ENCODE measurements around the gene POP7.

Gene POP7

DNA sequence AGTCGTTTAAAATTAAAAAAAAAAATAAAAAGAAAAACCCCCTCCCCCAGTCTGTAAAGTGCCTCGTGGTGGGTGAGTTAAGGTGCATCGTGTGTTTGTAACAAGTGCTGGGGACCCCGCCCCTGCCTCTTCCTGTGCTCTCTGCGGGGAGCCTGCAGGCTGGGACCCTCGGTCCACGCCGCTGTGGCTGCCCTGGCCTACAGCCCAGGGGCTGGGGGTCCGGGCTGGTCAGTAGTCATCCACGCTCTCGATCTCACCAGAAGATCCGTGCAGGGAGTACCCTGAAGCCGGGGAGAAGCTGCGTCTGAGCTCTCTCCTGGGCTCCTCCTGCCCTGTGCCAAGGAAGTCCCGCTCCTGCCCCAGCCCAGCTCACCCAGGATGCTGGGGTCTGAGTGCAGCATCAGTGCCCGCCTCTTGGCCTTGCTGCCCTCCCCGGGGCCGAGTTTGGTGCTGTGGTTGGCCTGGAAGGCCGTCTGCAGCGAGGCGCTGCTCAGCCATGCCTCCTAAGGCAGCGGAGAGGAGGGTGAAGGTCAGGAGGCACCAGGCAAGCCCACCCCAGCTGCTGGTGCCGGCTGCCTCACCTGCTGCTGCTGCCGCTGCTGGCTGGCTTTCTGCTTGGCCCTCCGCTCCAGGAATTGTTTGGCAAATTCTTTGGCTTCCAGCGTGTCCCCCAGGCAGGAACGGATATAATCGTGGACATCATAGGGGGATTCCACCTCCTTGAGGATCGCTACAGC, 24.3 kb upstream of the POP7 start:
- no peak for DNase-seq (ENCODE audit: low read depth in 1 of 2, low spot score in 1 of 2)
- in situ Hi-C loops (cut with HindIII; ENCODE audit: low pct_unique_long_range_greater_than_20kb, low sequenced_read_pairs), result no loop called here
- TF ChIP-seq JUND (IDR thresholded peaks at IDR 0.05; ENCODE audit: low read depth), result no peak

DNA sequence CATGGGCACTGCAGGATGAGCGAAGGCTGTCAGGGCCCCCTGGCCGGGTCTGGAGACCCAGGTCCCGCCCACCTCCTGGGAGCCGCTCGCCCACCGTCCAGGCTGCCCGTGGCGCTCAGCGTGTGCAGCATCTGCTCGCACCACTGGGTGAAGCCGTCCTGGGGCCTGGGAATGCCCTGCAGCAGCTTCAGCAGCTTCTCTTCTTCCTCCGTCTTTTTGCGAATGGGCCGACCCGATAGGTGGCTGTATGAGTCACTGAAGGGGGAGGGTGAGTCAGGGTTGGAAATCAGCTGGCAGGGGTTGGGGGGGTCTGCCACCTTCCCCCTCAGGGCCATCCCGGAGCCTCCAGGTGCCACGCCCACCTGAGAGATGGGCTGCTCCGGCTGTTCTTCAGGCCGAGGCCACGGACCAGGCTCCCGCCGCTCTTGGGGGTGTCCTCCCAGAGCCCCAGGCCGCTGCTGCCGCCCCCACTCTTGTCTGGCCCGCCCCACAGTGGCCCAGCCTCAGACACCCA, 23.6 kb upstream of the POP7 start:
- DNase-seq (ENCODE audit: low read depth in 1 of 2, low spot score in 1 of 2), result no peak
- TF ChIP-seq JUND (IDR thresholded peaks at IDR 0.05; ENCODE audit: low read depth), result no peak
- in situ Hi-C loops (cut with HindIII; ENCODE audit: low pct_unique_long_range_greater_than_20kb, low sequenced_read_pairs), result no loop called here

DNA sequence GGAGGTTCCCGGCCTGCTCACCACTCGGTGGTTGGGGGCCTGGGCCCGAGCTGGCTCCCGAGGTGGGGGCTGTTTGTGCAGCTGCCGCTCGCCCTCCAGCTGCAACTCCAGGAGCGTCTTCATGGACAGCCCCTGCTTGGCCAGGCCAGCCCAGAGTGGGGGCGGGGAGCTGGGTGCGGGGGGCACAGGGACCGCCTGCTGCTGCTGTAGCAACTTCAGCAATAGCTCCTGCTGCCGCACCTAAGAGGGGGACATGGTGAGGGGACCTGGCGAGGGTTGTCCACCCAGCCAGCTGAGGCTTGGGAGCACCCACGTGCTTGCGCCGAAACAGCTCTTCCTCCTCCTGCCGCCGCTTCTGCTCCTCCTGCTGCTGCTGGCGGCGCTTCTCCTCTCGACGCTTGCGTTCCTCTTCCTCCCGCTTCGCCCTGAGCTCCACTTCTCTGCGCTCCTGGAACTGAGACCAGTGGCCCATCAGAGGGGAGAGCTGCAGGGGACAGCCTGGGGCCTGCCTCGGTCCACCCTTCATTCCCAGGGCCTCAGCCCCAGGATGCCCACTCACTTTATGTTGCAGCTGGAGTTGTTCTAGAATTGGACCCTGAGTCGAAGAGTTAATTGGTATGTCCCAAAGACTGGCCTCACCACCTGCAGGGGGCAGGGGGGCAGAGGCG, 22.8 kb upstream of the POP7 start:
- in situ Hi-C loops (cut with HindIII; ENCODE audit: low pct_unique_long_range_greater_than_20kb, low sequenced_read_pairs), result no loop called here
- no peak for DNase-seq (ENCODE audit: low read depth in 1 of 2, low spot score in 1 of 2)
- TF ChIP-seq JUND (IDR thresholded peaks at IDR 0.05; ENCODE audit: low read depth), result no peak

DNA sequence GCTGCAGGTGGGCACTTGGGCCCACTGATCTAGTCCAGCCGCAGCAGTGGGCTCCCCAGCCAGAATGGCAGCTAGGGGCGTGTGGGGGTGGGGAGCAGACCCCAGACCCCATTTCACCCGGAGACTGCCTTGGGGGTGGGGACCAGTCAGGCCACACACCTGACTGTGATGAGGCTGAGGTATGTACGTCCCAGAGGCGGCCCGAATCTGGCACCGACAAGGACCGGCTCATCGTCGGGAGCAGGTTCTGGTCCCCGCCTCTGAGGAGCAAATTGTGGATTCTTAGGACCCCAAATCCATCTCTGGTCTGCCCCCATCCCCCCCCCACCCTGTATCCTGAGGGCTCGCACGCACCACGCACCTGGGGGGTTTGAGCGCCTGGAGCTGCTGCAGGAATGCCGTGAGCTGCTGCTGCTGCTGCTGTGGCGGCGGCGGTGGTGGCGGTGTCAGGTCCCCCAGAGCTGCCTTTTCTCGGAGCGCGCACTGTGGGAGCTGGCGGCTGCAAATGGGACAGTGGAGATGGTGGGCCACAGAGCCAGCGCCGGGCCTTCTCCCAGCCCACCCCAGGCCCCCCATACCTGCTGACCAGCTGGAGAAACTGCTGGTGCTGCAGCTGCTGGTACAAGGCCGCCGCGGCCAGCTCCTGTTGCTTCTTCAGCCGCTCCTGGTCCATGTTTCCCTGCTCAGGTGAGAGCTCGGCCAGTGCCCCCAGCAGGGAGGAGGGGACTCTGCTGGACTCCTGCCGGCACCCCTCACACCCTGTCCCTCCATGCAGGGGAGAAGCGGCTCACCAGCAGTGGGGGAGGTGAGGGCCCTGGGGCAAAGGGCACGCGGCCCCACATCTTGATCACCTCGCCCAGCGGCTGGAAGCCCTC, 22.0 kb upstream of the POP7 start:
- in situ Hi-C loops (cut with HindIII; ENCODE audit: low pct_unique_long_range_greater_than_20kb, low sequenced_read_pairs), result no loop called here
- no peak for DNase-seq (ENCODE audit: low read depth in 1 of 2, low spot score in 1 of 2)
- TF ChIP-seq JUND (IDR thresholded peaks at IDR 0.05; ENCODE audit: low read depth), result no peak

DNA sequence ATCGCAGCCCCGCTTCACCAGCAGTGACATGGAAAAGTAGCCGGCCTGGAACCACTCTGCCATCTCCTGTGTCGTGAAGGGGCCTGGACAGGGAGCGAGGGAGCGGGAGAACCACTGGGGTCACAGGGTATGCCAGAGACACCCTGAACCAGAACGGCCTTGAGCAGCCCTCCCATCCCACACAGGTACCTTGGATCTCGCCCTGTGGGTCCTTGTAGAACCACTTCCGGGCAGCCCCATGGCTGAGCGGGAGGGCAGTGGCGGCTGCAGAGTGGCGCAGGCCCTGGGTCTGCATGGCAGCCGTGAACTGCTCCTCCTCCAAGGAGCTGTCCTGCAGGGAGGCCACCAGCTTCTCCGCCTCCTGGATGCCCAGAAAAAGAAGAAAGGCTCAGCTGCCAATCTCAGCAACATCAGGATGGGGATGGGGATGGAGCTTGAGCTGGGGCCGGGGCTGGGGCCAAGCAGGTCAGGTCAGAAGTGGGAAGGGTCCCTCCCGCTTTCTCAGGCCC, 21.3 kb upstream of the POP7 start:
- DNase-seq (ENCODE audit: low read depth in 1 of 2, low spot score in 1 of 2), result no peak
- TF ChIP-seq JUND (IDR thresholded peaks at IDR 0.05; ENCODE audit: low read depth), result no peak
- in situ Hi-C loops (cut with HindIII; ENCODE audit: low pct_unique_long_range_greater_than_20kb, low sequenced_read_pairs), result no loop called here

DNA sequence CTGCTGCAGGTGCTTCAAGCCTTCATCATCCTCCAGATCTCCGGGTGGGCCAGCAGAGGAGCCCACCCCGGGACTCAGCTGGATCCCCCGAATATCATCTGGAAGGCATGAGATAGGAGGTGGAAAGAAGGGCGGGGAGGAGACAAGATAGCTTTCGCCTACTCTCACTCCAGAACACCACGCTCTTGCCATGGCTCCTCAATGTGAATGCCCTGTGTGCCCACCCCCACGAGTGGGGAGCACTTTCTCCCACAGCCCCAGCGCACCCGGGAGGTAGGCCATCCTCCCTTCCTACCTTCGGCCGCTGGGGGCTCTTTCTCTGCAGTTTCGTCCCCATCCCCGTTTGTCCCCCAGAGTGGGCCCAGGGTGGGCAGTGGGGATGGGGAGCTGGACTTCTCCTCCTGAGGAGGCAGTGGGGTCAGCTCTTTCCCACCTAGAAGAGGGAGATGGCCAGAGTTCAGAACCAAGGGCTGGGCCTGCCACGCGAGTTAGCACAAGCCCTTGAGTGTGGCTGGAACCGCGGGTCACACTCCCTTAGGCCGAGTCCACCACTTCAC, 20.8 kb upstream of the POP7 start:
- no peak for DNase-seq (ENCODE audit: low read depth in 1 of 2, low spot score in 1 of 2)
- in situ Hi-C loops (cut with HindIII; ENCODE audit: low pct_unique_long_range_greater_than_20kb, low sequenced_read_pairs), result no loop called here

DNA sequence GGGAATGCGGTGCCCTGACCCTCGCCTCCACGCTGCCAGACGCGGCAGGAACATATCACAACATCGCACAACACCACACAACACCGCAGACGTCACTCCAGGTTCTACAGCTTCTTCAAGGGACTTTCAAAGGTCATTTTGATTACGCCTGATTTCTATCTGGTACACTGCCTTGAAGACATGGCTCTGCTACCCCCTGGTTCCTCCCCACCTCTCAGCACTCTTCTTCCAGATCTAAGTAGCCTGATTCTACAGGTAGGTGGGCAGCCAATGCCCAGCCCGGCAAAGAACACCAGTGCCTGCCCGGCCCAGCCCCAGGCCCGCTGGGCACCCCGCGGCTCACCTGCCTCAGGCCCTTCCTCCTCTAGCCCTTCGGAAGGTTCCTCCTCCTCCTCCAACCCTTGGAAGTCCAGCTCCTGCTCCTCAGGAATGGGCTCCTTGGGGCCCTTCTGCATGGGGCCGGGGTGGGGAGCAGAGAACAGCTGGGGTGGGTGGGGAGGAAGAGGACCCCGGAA, 20.2 kb upstream of the POP7 start:
- TF ChIP-seq JUND (IDR thresholded peaks at IDR 0.05; ENCODE audit: low read depth), result no peak
- in situ Hi-C loops (cut with HindIII; ENCODE audit: low pct_unique_long_range_greater_than_20kb, low sequenced_read_pairs), result no loop called here
- DNase-seq (ENCODE audit: low read depth in 1 of 2, low spot score in 1 of 2), result no peak

More for the DNA sequence above, 20.8 kb upstream of the POP7 start:
- no peak for TF ChIP-seq JUND (IDR thresholded peaks at IDR 0.05; ENCODE audit: low read depth)

DNA sequence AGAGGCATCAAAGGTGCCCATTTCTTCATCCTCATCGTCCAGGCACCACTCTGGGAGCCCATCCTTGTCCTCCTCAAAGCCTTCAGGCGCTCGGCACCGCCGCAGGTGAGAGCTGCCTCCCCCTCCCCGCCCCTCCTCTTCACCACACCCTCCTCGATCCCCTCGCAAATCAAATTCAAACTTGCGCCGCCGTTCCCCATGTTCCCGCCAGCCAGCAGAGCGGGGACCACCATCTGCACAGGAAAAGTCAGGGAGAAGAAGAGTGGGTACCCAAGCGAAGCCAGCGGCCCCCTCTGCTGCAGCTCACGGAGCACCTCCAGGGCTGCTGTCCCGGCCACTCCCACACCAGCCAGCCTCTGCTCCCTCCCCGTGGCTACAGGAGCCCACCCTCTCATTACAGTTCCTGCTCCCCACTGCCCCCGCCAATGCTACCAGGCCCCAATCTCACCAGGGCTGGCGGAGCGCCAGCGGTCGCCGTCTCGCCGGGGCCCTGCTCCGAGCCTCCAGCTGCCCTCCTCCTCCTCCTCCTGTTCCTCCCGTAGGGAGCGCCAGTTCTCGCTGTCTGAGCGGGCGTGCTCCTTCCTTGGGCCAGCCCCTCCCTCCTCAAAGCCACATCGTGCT, 19.6 kb upstream of the POP7 start:
- no peak for DNase-seq (ENCODE audit: low read depth in 1 of 2, low spot score in 1 of 2)
- no peak for TF ChIP-seq JUND (IDR thresholded peaks at IDR 0.05; ENCODE audit: low read depth)
- in situ Hi-C loops (cut with HindIII; ENCODE audit: low pct_unique_long_range_greater_than_20kb, low sequenced_read_pairs), result no loop called here

DNA sequence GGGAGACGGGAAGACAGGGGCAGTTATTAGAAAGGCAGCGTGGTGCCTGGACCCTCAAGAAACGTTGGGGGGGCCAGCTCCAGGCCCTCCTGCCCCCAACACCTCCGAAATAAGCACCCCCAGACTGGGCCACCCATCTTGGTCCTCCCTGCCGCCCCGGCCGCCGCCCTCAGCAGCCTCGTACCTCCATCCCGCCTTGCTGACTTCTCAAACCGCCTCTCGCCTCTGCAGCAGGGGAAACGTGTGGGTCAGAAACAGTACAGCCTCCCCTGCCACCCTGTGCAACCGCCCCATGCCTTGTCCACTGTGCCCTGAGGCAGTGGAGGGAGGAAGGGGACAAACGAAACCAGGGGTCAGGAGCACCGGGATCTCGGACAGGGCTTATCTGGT, 19.1 kb upstream of the POP7 start:
- no peak for TF ChIP-seq JUND (IDR thresholded peaks at IDR 0.05; ENCODE audit: low read depth)
- in situ Hi-C loops (cut with HindIII; ENCODE audit: low pct_unique_long_range_greater_than_20kb, low sequenced_read_pairs), result no loop called here
- DNase-seq (ENCODE audit: low read depth in 1 of 2, low spot score in 1 of 2), result no peak

DNA sequence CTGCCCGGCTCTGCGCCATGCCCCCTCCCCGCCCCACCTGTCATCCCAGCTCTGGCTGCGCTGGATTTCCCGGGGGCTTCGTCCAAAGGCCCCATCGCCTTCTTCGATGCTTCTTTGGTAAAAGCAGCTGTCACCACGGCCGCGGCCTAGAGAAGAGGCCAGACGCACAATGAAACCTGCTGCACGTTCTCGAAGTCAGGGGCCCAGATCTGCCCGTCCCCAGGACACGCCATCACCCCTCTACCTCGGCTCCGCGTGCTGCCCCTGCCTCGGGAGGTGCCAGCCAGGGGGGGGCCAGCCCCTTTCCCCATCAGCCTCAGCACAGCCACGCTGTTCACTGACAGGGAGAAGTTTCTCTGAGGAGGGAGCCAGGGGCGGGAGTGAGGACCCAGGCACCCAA, 18.7 kb upstream of the POP7 start:
- TF ChIP-seq JUND (IDR thresholded peaks at IDR 0.05; ENCODE audit: low read depth), result no peak
- in situ Hi-C loops (cut with HindIII; ENCODE audit: low pct_unique_long_range_greater_than_20kb, low sequenced_read_pairs), result no loop called here
- no peak for DNase-seq (ENCODE audit: low read depth in 1 of 2, low spot score in 1 of 2)

DNA sequence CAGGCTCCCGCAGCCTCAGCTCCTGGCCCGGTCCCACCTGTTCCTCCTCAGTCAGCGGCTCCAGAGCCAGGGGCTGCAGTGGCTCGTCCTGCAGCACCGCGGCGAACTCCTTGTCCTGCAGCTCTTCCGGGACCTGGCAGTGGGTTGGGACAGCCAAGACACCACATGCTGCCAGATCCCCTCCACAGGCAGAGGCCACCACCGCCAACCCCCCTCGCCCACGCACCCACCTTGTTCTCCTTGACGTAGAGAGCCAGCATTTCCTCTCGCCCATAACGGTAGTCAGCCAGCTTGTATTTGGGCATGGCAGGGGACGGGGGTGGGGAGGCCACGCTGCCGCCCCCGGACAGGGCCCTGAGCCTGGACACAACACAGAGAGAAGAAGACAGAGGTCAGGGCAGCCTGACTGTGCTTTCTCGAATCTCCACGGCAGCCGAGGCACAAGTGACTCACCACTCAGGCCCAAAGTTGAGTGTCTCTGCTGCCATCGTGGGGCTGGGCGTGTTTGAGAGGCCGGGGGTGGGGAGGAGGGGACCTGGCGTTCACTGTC, 18.1 kb upstream of the POP7 start:
- in situ Hi-C loops (cut with HindIII; ENCODE audit: low pct_unique_long_range_greater_than_20kb, low sequenced_read_pairs), result no loop called here
- DNase-seq (ENCODE audit: low read depth in 1 of 2, low spot score in 1 of 2), result no peak
- no peak for TF ChIP-seq JUND (IDR thresholded peaks at IDR 0.05; ENCODE audit: low read depth)

Measured in T47D (cell line).